SK-N-SH (cell line): Measurements from ENCODE around the gene IL10RB. TPM values are rescaled to one million over a fixed set of nuclear protein-coding genes. Genes with fewer than 3 reads are reported as not detected.

Experiments
- CTCF ChIA-PET: fragments of 300-600, 350-600 bp; formaldehyde crosslinking; extraction: SDS; loops from one replicate; lab custom pipeline; 2021; lab: Yijun Ruan, JAX
- POLR2A ChIA-PET: fragments of 350-600 bp; sonication (Branson Sonifier 250); formaldehyde crosslinking; extraction: SDS; loops from one replicate; lab custom pipeline; 2020; ENCODE audit warnings: antibody characterized with exemption, inconsistent platforms; lab: Yijun Ruan, JAX
- DNase-seq: peaks from one replicate; pipeline ENCODE4 v3.0.0; 2012
- H2AFZ ChIP-seq: fragments of 200-600 bp; sonication (generic); 2 replicates; pipeline ENCODE4 v1.8.1; 2016; ENCODE audit warnings: antibody characterized with exemption, mild to moderate bottlenecking, low read depth
- H3F3A ChIP-seq: fragments of 200-600 bp; sonication (generic); replicated peaks from 2 replicates; pipeline ENCODE3; 2016; ENCODE audit warnings: antibody characterized with exemption, mild to moderate bottlenecking; ENCODE audit not compliant: insufficient read depth
- H3K27ac ChIP-seq, 2 experiments: fragments of 200-500 bp in 1 of 2; fragments of 200-600 bp in 1 of 2; sonication (Bioruptor generic) in 1 of 2; sonication (generic), shearing (Covaris generic) in 1 of 2; 2 replicates each; pipeline versions ENCODE4 v1.5.1 to v1.6.1; 2014 to 2016; ENCODE audit warnings: low read depth in 2 of 2, inconsistent platforms in 1 of 2, low read length in 1 of 2, mild to moderate bottlenecking in 1 of 2, mixed read lengths in 1 of 2
- H3K27me3 ChIP-seq: fragments of 200-600 bp; sonication (generic), shearing (Covaris generic); 2 replicates; pipeline ENCODE4 v1.6.1; 2016; ENCODE audit warnings: mixed run types; ENCODE audit not compliant: insufficient read depth
- H3K36me3 ChIP-seq, 2 experiments: fragments of 200-500 bp in 1 of 2; fragments of 200-600 bp in 1 of 2; sonication (Bioruptor generic) in 1 of 2; sonication (generic) in 1 of 2; replicated peaks in 1 of 2; 2 replicates each; pipeline versions ENCODE3 to v1.5.1; 2014 to 2016; ENCODE audit warnings: low read length in 1 of 2, mild to moderate bottlenecking in 1 of 2; ENCODE audit not compliant: insufficient read depth in 2 of 2, control insufficient read depth in 1 of 2
- H3K4me1 ChIP-seq, 2 experiments: fragments of 200-500 bp in 1 of 2; fragments of 200-600 bp in 1 of 2; sonication (Bioruptor generic) in 1 of 2; sonication (generic), shearing (Covaris generic) in 1 of 2; 2 replicates each; pipeline versions ENCODE4 v1.5.1 to v1.6.1; 2014 to 2016; ENCODE audit warnings: low read depth in 1 of 2, low read length in 1 of 2, mixed run types in 1 of 2; ENCODE audit not compliant: insufficient read depth in 2 of 2, control insufficient read depth in 1 of 2
- H3K4me2 ChIP-seq: fragments of 200-600 bp; sonication (generic), shearing (Covaris generic); 2 replicates; pipeline ENCODE4 v1.6.1; 2017; ENCODE audit warnings: mixed run types
- H3K4me3 ChIP-seq, 2 experiments: fragments of 200-500 bp in 1 of 2; fragments of 200-600 bp in 1 of 2; sonication (Bioruptor generic) in 1 of 2; sonication (generic), shearing (Covaris generic) in 1 of 2; 2 replicates each; pipeline versions ENCODE4 v1.5.1 to v1.8.1; 2014 to 2016; ENCODE audit warnings: low read depth in 2 of 2, inconsistent platforms in 1 of 2, low read length in 1 of 2, mild to moderate bottlenecking in 1 of 2, mixed read lengths in 1 of 2, moderate library complexity in 1 of 2
- H3K79me2 ChIP-seq: fragments of 200-600 bp; sonication (generic); 2 replicates; pipeline ENCODE4 v1.8.1; 2017; ENCODE audit warnings: mild to moderate bottlenecking; ENCODE audit not compliant: insufficient read depth
- H3K9ac ChIP-seq: fragments of 200-600 bp; sonication (generic); 2 replicates; pipeline ENCODE4 v1.6.1; 2017; ENCODE audit warnings: mixed run types
- H3K9me2 ChIP-seq: fragments of 200-600 bp; sonication (generic); 2 replicates; pipeline ENCODE4 v1.6.1; 2017; ENCODE audit warnings: mixed run types
- H3K9me3 ChIP-seq: fragments of 200-600 bp; sonication (generic); 2 replicates; pipeline ENCODE4 v1.6.1; 2017; ENCODE audit warnings: mixed run types, mild to moderate bottlenecking, moderate library complexity
- H4K20me1 ChIP-seq: fragments of 200-600 bp; sonication (generic); 2 replicates; pipeline ENCODE4 v1.6.1; 2017; ENCODE audit warnings: mild to moderate bottlenecking, mixed run types; ENCODE audit not compliant: insufficient read depth
- CTCF ChIP-seq: fragments of 200-600 bp; sonication (generic); IDR thresholded peaks from 2 replicates; pipeline ENCODE4 v1.6.1; 2017; ENCODE audit warnings: antibody characterized with exemption, mild to moderate bottlenecking, moderate library complexity
- EZH2phosphoT487 ChIP-seq: fragments of 200-600 bp; sonication (generic); IDR thresholded peaks from 2 replicates; pipeline ENCODE4 v1.6.1; 2017; ENCODE audit warnings: low read depth, mixed run types, mild to moderate bottlenecking, antibody characterized with exemption, moderate library complexity, borderline replicate concordance
- FOSL2 ChIP-seq: IDR thresholded peaks from 2 replicates; pipeline ENCODE4 v1.4.0; 2012; ENCODE audit warnings: low read depth, mild to moderate bottlenecking, moderate library complexity, borderline replicate concordance
- FOXJ3 ChIP-seq: sonication (generic); formaldehyde crosslinking; IDR thresholded peaks from 2 replicates; pipeline ENCODE4 v1.5.1; 2020; ENCODE audit warnings: mild to moderate bottlenecking, missing genetic modification reagents
- GABPA ChIP-seq: IDR thresholded peaks from 2 replicates; pipeline ENCODE4 v1.4.0; 2012; ENCODE audit warnings: low read depth, mild to moderate bottlenecking
- GATA2 ChIP-seq: sonication (generic); formaldehyde crosslinking; IDR thresholded peaks from 2 replicates; pipeline ENCODE4 v1.5.0; 2020; ENCODE audit warnings: mild to moderate bottlenecking, missing genetic modification reagents
- IRF3 ChIP-seq: fragments of 150-350 bp; IDR thresholded peaks from 2 replicates; pipeline ENCODE4 v1.6.1; 2016; ENCODE audit warnings: mild to moderate bottlenecking, low read depth, low read length
- JUND ChIP-seq: IDR thresholded peaks from 2 replicates; pipeline ENCODE4 v1.4.0; 2012
- MXI1 ChIP-seq: IDR thresholded peaks from 2 replicates; pipeline ENCODE4 v1.6.1; 2012; ENCODE audit warnings: mild to moderate bottlenecking, low read depth, low read length, improper control_type of control experiment
- POLR2AphosphoS5 ChIP-seq: IDR thresholded peaks from 2 replicates; pipeline ENCODE4 v1.6.1; 2012; ENCODE audit warnings: low read depth, low read length
- RCOR1 ChIP-seq: fragments of 150-350 bp; IDR thresholded peaks from 2 replicates; pipeline ENCODE4 v1.6.1; 2017; ENCODE audit warnings: antibody characterized with exemption, low read length
- REST ChIP-seq: IDR thresholded peaks from 2 replicates; pipeline ENCODE4 v1.6.1; 2012; ENCODE audit warnings: mild to moderate bottlenecking, low read depth, low read length, moderate library complexity
- RFX5 ChIP-seq: IDR thresholded peaks from 2 replicates; pipeline ENCODE4 v1.6.1; 2012; ENCODE audit warnings: mild to moderate bottlenecking, improper control_type of control experiment, low read length
- RXRA ChIP-seq: IDR thresholded peaks from 2 replicates; pipeline ENCODE4 v1.4.0; 2012; ENCODE audit warnings: low read depth, mild to moderate bottlenecking, borderline replicate concordance
- SIN3A ChIP-seq: IDR thresholded peaks from 2 replicates; pipeline ENCODE4 v1.6.1; 2012; ENCODE audit warnings: low read depth, mild to moderate bottlenecking, low read length, moderate library complexity, borderline replicate concordance
- TAF1 ChIP-seq: IDR thresholded peaks from 2 replicates; pipeline ENCODE4 v1.6.1; 2012; ENCODE audit warnings: low read depth, mild to moderate bottlenecking, low read length, moderate library complexity, borderline replicate concordance
- TCF12 ChIP-seq: IDR thresholded peaks from 2 replicates; pipeline ENCODE4 v1.4.0; 2012
- USF1 ChIP-seq: IDR thresholded peaks from 2 replicates; pipeline ENCODE4 v1.4.0; 2012; ENCODE audit warnings: low read depth, borderline replicate concordance
- WGBS: methylation state at CpG from one replicate; pipeline ENCODE4 v1.1.6; 2017; ENCODE audit warnings: low lambda C conversion rate; 5-methylcytosine and 5-hydroxymethylcytosine counted together
- polyA plus RNA-seq, 3 experiments: library from polyadenylated mRNA; depleted of rRNA; stranded (reverse); fragments of >200 nt; gene quantifications; 2 replicates each; pipeline ENCODE4 v1.2.3, GENCODE V29; 2012

Gene IL10RB
- polyA plus RNA-seq, 1 of the 3 experiments (the other 2 are of a cell fraction): 20.1 TPM

DNA sequence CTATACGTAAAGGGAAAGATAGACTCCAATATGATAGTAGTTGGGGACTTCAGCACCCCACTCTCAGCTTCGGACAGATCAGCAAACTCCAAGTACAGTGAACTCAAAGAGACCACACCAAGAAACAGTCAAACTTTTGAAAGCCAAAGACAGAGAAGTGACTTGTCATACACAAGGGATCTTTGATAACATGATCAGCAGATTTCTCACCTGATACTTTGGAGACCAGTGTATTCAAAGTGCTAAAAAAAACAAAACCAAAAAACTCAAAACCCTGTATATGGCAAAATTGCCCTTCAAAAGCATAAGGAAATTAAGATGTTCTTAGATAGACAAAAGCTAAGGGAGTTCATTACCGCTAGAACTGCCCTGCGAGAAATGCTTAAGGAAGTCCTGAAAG is 68.0 kb downstream of the IL10RB start:
- Histone ChIP-seq H3K27me3 (no peaks in the 10 kb centered on the region), H3K9ac (no peak overlapping the region), H3K79me2 (peaks cover 45% of the 10 kb centered on the region), H3K9me3 (peaks cover 11% of the 10 kb centered on the region; the same call in 1 of the 2 replicates), H3K4me2 (no peak overlapping the region), H3K36me3 (peaks cover 9 to 22% of the 10 kb centered on the region in 2 experiments), H3K27ac (no peak overlapping the region), H3K4me3 (no peak overlapping the region), H4K20me1 (no peaks in the 10 kb centered on the region), H2AFZ (no peak overlapping the region), H3K9me2 (no peaks in the 10 kb centered on the region), H3K4me1 (no peaks in the 10 kb centered on the region), H3F3A (peaks cover 12% of the 10 kb centered on the region)
- TF ChIP-seq RCOR1: no peak
- no peak for TF ChIP-seq RXRA
- TF ChIP-seq FOXJ3 (CRISPR knock-in tag): no peak
- no peak for TF ChIP-seq MXI1
- no peak for TF ChIP-seq POLR2AphosphoS5
- TF ChIP-seq TCF12: no peak
- TF ChIP-seq IRF3: no peak
- no peak for TF ChIP-seq JUND
- no peak for TF ChIP-seq RFX5
- TF ChIP-seq GATA2: no peak
- no peak for TF ChIP-seq GABPA
- TF ChIP-seq CTCF: no peak
- TF ChIP-seq USF1: no peak
- no peak for TF ChIP-seq REST
- TF ChIP-seq SIN3A: no peak
- no peak for TF ChIP-seq TAF1
- no peak for TF ChIP-seq EZH2phosphoT487
- TF ChIP-seq FOSL2: no peak
- POLR2A ChIA-PET: no interaction called here
- DNase-seq: no peak
- CTCF ChIA-PET: interaction anchor here (0.6 to 1.4 kb wide), 2 partner anchors 11 to 76 kb away, joined by 3 read pairs; no protein-coding TSS in a partner anchor
- WGBS: 73% methylated on average over 4 of the region's 4 CpGs
